Measurements from ENCODE around the gene NUDT11. TPM values are rescaled to one million over a fixed set of nuclear protein-coding genes. Genes with fewer than 3 reads are reported as not detected.

The NUDT11 gene
- total and polyA plus RNA-seq, 9 of the 15 experiments (the other 6 are each of a cell fraction or from before 2014, with no cell fraction given): 0.01 to 0.19 (median 0.08) TPM; not detected in 3

DNA sequence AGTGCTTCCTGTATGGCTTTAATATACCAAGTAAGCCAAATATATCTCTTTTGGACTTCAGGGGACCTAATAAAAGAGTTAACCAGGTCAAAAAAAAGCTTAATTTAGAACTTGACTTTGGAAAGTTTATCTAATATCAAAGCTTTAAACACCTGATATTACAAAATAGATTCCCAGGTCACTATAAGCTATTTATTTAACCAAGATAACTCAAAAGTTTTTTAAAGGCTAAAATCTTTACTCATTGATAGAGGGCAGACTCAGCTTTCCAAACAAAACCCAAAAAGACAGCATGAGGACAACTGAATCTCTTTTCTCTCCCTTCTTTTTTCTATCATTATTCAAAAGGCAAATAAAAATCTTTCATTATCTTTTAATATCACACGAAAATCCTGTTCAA lies 19.5 kb downstream of the NUDT11 start:
- intact Hi-C loops (cut with micrococcal nuclease) (no loop called here), in situ Hi-C loops (cut with MboI) (no loop called here)
- no peak overlapping the region for H3K4me2 ChIP-seq (ENCODE audit: insufficient read depth, low read length)
- H2AFZ ChIP-seq (ENCODE audit: low read depth, low read length): no peak overlapping the region
- no peaks in the 10 kb centered on the region for H4K20me1 ChIP-seq (replicated peaks; ENCODE audit: control insufficient read depth, insufficient read depth, low read length)
- no peaks in the 10 kb centered on the region for H3K36me3 ChIP-seq (ENCODE audit: control insufficient read depth, insufficient read depth, low read length)
- DNase-seq (ENCODE audit: extremely low read depth in 1 of 4, low spot score in 3 of 4): no peak
- no peak overlapping the region for H3K27ac ChIP-seq (ENCODE audit: extremely low read depth, low read depth, low read length)
- H3K9ac ChIP-seq (ENCODE audit: insufficient read depth in 1 of 2, low read depth in 2 of 2, low read length in 2 of 2): no peak overlapping the region
- BruUV-seq (replicated peaks): no TSS peak
- no peaks in the 10 kb centered on the region for H3K4me1 ChIP-seq (replicated peaks in 1 of 2; ENCODE audit: control insufficient read depth in 2 of 2, insufficient read depth in 2 of 2, low read length in 2 of 2)
- no peak for FAIRE-seq
- H3K9me1 ChIP-seq (ENCODE audit: control insufficient read depth, insufficient read depth, low read length): no peaks in the 10 kb centered on the region
- CTCF ChIA-PET (ENCODE audit: low intra/inter-chr PET ratio): no interaction called here
- POLR2A ChIA-PET: no interaction called here
- ATAC-seq: no peak
- H3K4me3 ChIP-seq: no peak overlapping the region
- H3K9me3 ChIP-seq (replicated peaks; ENCODE audit: control insufficient read depth, insufficient read depth, low read depth, low read length): no peaks in the 10 kb centered on the region
- no peaks in the 10 kb centered on the region for H3K27me3 ChIP-seq (ENCODE audit: control insufficient read depth in 2 of 2, insufficient read depth in 2 of 2, low read length in 2 of 2)
- 0% methylated on average over 1 of the region's 1 CpG for WGBS (ENCODE audit: insufficient coverage, low coverage, missing lambda C conversion rate)
- H3K79me2 ChIP-seq (ENCODE audit: control insufficient read depth, insufficient read depth, low read length): no peaks in the 10 kb centered on the region
- TF ChIP-seq, protein P1, sequence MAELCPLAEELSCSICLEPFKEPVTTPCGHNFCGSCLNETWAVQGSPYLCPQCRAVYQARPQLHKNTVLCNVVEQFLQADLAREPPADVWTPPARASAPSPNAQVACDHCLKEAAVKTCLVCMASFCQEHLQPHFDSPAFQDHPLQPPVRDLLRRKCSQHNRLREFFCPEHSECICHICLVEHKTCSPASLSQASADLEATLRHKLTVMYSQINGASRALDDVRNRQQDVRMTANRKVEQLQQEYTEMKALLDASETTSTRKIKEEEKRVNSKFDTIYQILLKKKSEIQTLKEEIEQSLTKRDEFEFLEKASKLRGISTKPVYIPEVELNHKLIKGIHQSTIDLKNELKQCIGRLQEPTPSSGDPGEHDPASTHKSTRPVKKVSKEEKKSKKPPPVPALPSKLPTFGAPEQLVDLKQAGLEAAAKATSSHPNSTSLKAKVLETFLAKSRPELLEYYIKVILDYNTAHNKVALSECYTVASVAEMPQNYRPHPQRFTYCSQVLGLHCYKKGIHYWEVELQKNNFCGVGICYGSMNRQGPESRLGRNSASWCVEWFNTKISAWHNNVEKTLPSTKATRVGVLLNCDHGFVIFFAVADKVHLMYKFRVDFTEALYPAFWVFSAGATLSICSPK (IDR thresholded peaks at IDR 0.05; ENCODE audit: borderline replicate concordance): no peak
- TF ChIP-seq, protein P2, sequence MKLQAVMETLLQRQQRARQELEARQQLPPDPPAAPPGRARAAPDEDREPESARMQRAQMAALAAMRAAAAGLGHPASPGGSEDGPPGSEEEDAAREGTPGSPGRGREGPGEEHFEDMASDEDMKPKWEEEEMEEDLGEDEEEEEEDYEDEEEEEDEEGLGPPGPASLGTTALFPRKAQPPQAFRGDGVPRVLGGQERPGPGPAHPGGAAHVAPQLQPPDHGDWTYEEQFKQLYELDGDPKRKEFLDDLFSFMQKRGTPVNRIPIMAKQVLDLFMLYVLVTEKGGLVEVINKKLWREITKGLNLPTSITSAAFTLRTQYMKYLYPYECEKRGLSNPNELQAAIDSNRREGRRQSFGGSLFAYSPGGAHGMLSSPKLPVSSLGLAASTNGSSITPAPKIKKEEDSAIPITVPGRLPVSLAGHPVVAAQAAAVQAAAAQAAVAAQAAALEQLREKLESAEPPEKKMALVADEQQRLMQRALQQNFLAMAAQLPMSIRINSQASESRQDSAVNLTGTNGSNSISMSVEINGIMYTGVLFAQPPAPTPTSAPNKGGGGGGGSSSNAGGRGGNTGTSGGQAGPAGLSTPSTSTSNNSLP (IDR thresholded peaks at IDR 0.05; ENCODE audit: borderline replicate concordance, low read depth, low read length): no peak
- TF ChIP-seq BMI1 (IDR thresholded peaks at IDR 0.05; ENCODE audit: low read length) (no peak), HNRNPK (IDR thresholded peaks at IDR 0.05; ENCODE audit: low read depth, low read length, poor library complexity, severe bottlenecking) (no peak), EP300 (IDR thresholded peaks at IDR 0.05; ENCODE audit: low read length) (no peak), SREBF1 (IDR thresholded peaks at IDR 0.05; ENCODE audit: borderline replicate concordance, low read depth, low read length) (no peak), CREBBP (IDR thresholded peaks at IDR 0.05; ENCODE audit: low read depth, low read length) (no peak), ZNF696 (CRISPR knock-in tag; conservative IDR thresholded peaks at IDR 0.05) (no peak), TCF7L2 (IDR thresholded peaks at IDR 0.05; ENCODE audit: low read depth, low read length) (no peak), HSF4 (CRISPR knock-in tag; IDR thresholded peaks at IDR 0.05; ENCODE audit: borderline replicate concordance) (no peak), ELF1 (tag; IDR thresholded peaks at IDR 0.05) (no peak), MIER1 (IDR thresholded peaks at IDR 0.05; ENCODE audit: low read depth) (no peak), CHD1 (IDR thresholded peaks at IDR 0.05; ENCODE audit: low read length) (no peak), SMARCC2 (IDR thresholded peaks at IDR 0.05; ENCODE audit: low read depth) (no peak)
- TF ChIP-seq, protein P3, sequence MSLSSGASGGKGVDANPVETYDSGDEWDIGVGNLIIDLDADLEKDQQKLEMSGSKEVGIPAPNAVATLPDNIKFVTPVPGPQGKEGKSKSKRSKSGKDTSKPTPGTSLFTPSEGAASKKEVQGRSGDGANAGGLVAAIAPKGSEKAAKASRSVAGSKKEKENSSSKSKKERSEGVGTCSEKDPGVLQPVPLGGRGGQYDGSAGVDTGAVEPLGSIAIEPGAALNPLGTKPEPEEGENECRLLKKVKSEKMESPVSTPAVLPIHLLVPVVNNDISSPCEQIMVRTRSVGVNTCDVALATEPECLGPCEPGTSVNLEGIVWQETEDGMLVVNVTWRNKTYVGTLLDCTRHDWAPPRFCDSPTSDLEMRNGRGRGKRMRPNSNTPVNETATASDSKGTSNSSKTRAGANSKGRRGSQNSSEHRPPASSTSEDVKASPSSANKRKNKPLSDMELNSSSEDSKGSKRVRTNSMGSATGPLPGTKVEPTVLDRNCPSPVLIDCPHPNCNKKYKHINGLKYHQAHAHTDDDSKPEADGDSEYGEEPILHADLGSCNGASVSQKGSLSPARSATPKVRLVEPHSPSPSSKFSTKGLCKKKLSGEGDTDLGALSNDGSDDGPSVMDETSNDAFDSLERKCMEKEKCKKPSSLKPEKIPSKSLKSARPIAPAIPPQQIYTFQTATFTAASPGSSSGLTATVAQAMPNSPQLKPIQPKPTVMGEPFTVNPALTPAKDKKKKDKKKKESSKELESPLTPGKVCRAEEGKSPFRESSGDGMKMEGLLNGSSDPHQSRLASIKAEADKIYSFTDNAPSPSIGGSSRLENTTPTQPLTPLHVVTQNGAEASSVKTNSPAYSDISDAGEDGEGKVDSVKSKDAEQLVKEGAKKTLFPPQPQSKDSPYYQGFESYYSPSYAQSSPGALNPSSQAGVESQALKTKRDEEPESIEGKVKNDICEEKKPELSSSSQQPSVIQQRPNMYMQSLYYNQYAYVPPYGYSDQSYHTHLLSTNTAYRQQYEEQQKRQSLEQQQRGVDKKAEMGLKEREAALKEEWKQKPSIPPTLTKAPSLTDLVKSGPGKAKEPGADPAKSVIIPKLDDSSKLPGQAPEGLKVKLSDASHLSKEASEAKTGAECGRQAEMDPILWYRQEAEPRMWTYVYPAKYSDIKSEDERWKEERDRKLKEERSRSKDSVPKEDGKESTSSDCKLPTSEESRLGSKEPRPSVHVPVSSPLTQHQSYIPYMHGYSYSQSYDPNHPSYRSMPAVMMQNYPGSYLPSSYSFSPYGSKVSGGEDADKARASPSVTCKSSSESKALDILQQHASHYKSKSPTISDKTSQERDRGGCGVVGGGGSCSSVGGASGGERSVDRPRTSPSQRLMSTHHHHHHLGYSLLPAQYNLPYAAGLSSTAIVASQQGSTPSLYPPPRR (CRISPR knock-in tag; IDR thresholded peaks at IDR 0.05; ENCODE audit: borderline replicate concordance): no peak
